AG04449 (cell line): ENCODE data around the gene NUP93.
A peak's percentile ranks its signal among the peaks of the same experiment; 100 is the strongest.
"Not testable (repeated sequence)": the region's sequence is repeated elsewhere in the genome, so short reads cannot be mapped to it uniquely, and the experiment has no call there.

Experiments
- CTCF ChIA-PET: fragments of 350-600 bp; formaldehyde crosslinking; extraction: SDS; loops from one replicate; lab custom pipeline; 2021; ENCODE audit warnings: antibody characterized with exemption; lab: Yijun Ruan, JAX
- POLR2A ChIA-PET: fragments of 400-600, 350-600 bp; formaldehyde crosslinking; extraction: SDS; loops from one replicate; lab custom pipeline; 2020; ENCODE audit warnings: antibody characterized with exemption, inconsistent platforms; lab: Yijun Ruan, JAX
- DNase-seq: peaks from one replicate; pipeline ENCODE4 v3.0.0-alpha.2; 2010; ENCODE audit warnings: low read depth, low spot score
- H3K4me3 ChIP-seq: 2 replicates; pipeline ENCODE4 v1.5.1; 2011; ENCODE audit warnings: low read depth, mild to moderate bottlenecking, control low read depth, low read length
- TF ChIP-seq, protein P1 (sequence below): IDR thresholded peaks from one replicate; pipeline ENCODE4 v1.5.1; 2011; ENCODE audit warnings: mild to moderate bottlenecking, moderate library complexity, low read length, control low read depth, inconsistent platforms; ENCODE audit not compliant: insufficient read depth; ENCODE audit errors: missing control alignments

NUP93 gene

DNA sequence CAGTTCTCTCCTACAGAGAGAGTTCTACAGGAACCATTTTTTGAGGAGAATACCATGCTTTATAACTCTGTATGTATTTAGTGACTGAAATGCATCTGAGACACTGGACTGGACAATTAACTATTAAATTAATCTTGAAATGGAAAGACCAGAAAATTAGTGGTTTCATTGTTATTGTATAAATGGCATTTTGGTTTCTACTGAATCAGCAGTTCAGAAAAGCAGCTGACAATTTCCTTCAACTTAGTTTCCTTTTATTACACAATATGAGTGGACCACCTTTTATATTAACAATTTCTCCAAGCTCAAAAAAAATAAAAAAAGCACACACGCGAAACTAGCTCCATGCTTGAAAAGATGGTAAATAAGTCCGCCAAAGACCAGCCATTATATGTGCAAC lies 69.0 kb downstream of the NUP93 start:
- DNase-seq, result no peak
- TF ChIP-seq, protein P1, sequence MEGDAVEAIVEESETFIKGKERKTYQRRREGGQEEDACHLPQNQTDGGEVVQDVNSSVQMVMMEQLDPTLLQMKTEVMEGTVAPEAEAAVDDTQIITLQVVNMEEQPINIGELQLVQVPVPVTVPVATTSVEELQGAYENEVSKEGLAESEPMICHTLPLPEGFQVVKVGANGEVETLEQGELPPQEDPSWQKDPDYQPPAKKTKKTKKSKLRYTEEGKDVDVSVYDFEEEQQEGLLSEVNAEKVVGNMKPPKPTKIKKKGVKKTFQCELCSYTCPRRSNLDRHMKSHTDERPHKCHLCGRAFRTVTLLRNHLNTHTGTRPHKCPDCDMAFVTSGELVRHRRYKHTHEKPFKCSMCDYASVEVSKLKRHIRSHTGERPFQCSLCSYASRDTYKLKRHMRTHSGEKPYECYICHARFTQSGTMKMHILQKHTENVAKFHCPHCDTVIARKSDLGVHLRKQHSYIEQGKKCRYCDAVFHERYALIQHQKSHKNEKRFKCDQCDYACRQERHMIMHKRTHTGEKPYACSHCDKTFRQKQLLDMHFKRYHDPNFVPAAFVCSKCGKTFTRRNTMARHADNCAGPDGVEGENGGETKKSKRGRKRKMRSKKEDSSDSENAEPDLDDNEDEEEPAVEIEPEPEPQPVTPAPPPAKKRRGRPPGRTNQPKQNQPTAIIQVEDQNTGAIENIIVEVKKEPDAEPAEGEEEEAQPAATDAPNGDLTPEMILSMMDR, result no peak
- ChIA-PET CTCF (interaction anchor here (1.1 to 21.1 kb wide), 4 partner anchors 9 to 60 kb away, joined by 3 to 570 read pairs (median 4); partner anchors contain the start of gene SLC12A3), POLR2A (interaction anchor here (0.6 kb wide), 1 partner anchor 189 kb away, joined by 5 read pairs; no protein-coding TSS in a partner anchor)
- H3K4me3 ChIP-seq, result no peak overlapping the region

DNA sequence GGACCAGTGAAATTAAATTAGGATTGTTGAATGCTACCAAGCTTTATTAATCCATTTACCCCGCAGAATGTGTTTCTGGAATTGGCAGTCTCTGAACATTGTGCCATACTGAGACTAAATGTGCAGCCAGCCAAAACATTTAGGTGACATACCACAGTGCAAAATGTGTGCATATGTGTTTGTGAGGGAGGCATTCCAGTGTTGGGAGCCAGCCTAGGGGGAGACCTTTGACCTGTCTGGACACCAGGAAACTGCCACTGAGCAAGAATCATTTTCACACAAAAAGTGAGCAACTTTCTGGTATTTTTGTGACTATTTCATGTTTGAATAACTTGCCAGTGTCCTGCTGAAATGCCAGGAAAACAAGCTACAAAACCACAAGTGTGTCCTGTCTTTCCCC lies 70.4 kb downstream of the NUP93 start:
- POLR2A ChIA-PET, result interaction anchor here (1.2 kb wide), 1 partner anchor 131 kb away, joined by 4 read pairs; the partner anchor contains the start of gene HERPUD1

DNA sequence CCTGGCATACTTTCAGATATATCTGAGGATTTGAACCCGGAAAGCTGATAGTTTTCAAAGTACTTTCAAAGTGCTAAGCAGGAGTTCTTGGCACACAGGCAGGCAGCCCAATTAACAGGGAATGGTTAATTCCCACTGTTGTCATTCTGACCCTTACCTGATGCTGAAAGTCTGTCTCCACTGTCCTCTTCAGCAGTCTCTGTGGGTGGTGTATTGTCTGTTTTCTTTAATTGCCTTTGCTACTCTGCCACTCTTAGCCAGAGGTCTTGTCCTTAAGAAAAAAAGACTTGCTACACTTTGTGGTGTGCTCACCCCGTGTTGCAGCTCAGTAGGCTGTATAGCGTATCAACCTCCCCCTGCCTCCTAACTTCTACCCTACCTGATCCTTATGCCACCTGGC lies 71.8 kb downstream of the NUP93 start:
- CTCF ChIA-PET, result interaction anchor here (0.9 to 21.1 kb wide), 5 partner anchors 9 to 149 kb away, joined by 3 to 570 read pairs (median 4); partner anchors contain the start of gene SLC12A3
- POLR2A ChIA-PET, result no interaction called here
- TF ChIP-seq, protein P1, result no peak
- DNase-seq, result no peak
- no peak overlapping the region for H3K4me3 ChIP-seq

More for the DNA sequence above, 70.4 kb downstream of the NUP93 start:
- TF ChIP-seq, protein P1, result no peak
- CTCF ChIA-PET, result interaction anchor here (0.7 to 21.1 kb wide), 4 partner anchors 7 to 59 kb away, joined by 3 to 570 read pairs (median 24); partner anchors contain the start of gene SLC12A3
- DNase-seq, result no peak
- H3K4me3 ChIP-seq, result no peak overlapping the region

DNA sequence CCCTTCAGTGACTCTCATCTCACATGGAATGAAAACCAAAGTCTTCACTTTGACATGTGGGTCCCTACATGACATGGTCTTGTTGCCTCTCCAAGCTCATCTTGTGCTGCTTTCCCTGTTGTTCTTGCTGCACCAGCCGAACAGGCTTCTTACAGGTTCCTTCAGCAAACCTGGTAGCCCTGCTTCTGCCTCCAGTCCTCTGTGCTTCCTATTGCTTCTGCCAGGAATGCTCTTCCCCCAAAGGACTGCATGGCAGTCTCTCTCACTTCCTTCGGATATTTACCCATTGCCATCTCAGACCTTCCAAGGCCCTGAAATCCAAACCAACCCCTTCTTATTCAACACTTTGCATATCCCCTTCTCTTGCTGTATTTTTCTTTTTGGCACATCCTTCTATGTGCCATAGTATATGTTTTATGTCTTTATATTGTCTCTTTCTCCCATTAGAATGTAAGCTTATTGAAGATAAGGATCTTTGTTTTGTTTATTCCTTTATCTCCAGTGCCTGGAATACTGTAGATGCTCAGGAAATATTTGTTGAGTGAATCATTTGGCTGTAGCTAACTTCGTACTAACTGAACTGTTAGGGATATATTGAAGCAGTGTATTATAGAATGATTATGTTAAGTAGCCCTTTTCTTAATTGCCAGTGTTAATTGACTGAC lies 77.2 kb downstream of the NUP93 start:
- TF ChIP-seq, protein P1, result no peak
- no peak overlapping the region for H3K4me3 ChIP-seq
- ChIA-PET POLR2A (interaction anchor here (0.7 kb wide), 1 partner anchor 131 kb away, joined by 3 read pairs; no protein-coding TSS in a partner anchor), CTCF (interaction anchor here (0.7 to 2.1 kb wide), 4 partner anchors 9 to 61 kb away, joined by 3 to 17 read pairs (median 3); no protein-coding TSS in a partner anchor)
- DNase-seq, result peak; percentile 28

DNA sequence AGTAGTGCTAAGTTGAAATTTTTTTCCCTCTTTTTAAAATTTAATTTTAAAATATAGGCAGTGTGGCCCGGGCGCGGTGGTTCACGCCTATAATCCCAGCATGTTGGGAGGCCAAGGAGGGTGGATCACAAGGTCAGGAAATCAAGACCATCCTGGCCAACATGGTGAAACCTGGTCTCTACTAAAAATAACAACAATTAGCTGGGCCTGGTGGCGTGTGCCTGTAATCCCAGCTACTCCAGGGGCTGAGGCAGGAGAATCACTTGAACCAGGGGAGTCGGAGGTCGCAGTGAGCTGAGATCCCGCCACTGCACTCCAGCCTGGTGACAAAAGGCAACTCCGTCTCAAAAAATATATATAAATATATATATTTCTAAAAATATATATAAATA lies 77.7 kb downstream of the NUP93 start:
- not testable (repeated sequence) for DNase-seq, H3K4me3 ChIP-seq
- ChIA-PET POLR2A (interaction anchor here (0.7 kb wide), 1 partner anchor 131 kb away, joined by 3 read pairs; no protein-coding TSS in a partner anchor), CTCF (interaction anchor here (1.1 to 2.1 kb wide), 3 partner anchors 9 to 60 kb away, joined by 3 to 17 read pairs (median 3); no protein-coding TSS in a partner anchor)

DNA sequence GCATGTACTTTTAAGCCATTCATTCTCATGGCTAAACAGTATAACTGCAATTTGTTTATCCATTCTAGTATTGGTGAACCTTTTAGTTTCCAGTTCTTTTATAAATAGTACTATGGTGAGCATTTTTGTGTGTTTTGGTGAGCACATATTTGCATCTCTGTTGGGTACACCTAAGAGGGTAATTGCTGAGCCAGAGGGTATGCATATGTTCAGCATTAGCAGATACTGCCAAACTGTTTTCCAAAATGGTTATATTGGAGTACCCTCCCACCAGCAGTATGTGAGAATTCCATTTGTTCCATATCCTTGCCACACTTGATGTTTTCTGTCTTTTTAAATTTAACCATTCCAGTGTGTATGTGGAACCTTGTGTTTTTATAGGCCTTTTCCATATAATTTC lies 81.0 kb downstream of the NUP93 start:
- H3K4me3 ChIP-seq, result no peak overlapping the region
- POLR2A ChIA-PET, result no interaction called here
- TF ChIP-seq, protein P1, result no peak
- CTCF ChIA-PET, result interaction anchor here (0.7 to 2.2 kb wide), 2 partner anchors 14 to 18 kb away, joined by 3 to 15 read pairs; no protein-coding TSS in a partner anchor
- no peak for DNase-seq

DNA sequence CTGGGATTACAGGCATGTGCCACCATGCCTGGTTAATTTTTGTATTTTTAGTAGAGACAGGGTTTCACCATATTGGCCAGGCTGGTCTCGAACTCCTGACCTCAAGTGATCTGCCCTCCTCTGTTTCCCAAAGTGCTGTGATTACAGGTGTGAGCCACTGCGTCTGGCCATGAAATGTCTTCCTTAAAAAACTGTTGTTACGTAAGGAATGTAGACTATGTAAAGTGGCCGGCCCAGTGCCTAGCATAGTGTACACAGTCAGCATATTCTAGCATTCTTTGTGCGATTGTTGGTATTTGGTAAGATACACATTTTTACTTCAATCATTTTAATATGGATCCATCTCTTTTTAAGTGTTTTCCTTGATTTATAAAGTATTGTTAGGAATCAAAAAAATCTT lies 81.7 kb downstream of the NUP93 start:
- CTCF ChIA-PET, result interaction anchor here (0.9 to 1.0 kb wide), 2 partner anchors 18 to 19 kb away, joined by 4 to 5 read pairs; no protein-coding TSS in a partner anchor
- POLR2A ChIA-PET, result not testable (repeated sequence)

More for the DNA sequence above, 81.7 kb downstream of the NUP93 start:
- not testable (repeated sequence) for H3K4me3 ChIP-seq, DNase-seq
